HCT116 (cell line): ENCODE data around the gene SORCS2. TPM values are rescaled to one million over a fixed set of nuclear protein-coding genes. Genes with fewer than 3 reads are reported as not detected.

Experiments
- ATAC-seq: fragments of 200-7000 bp; cut with Tn5 transposase; 2 replicates; pipeline ENCODE4 v1.9.1; 2020; ENCODE audit warnings: mild to moderate bottlenecking, moderate library complexity
- BruUV-seq: library from RNA; stranded (reverse); fragments of 400-500 nt; replicated peaks from 2 replicates; lab custom pipeline; 2021; lab: Mats Ljungman, UMichigan
- CTCF ChIA-PET: fragments of 300-600 bp; sonication (Branson Sonifier 250); formaldehyde crosslinking; loops from one replicate; lab custom pipeline; 2021; ENCODE audit warnings: antibody characterized with exemption; lab: Charles Lee
- POLR2A ChIA-PET: fragments of 300-600, 350-600 bp; sonication (Branson Sonifier 250); formaldehyde crosslinking; loops from one replicate; lab custom pipeline; 2021; ENCODE audit warnings: antibody characterized with exemption; lab: Charles Lee
- RAD21 ChIA-PET, 2 experiments: fragments of 300-600 bp; sonication (Branson Sonifier 250); formaldehyde crosslinking; loops; one replicate each; lab custom pipeline; 2023; ENCODE audit warnings: low total read pairs in 2 of 2; ENCODE audit not compliant: uncharacterized antibody in 2 of 2, unreplicated experiment in 2 of 2, low non-redundant PET in 1 of 2; lab: Charles Lee
- DNase-seq: peaks from one replicate; pipeline ENCODE4 v3.0.0-alpha.2; 2010; ENCODE audit warnings: low read depth, low spot score
- H2AFZ ChIP-seq: fragments of 200-600 bp; shearing (Covaris generic), sonication (generic); 2 replicates; pipeline ENCODE4 v1.6.1; 2017; ENCODE audit warnings: low read depth, mixed run types, mixed read lengths, antibody characterized with exemption, low read length; ENCODE audit not compliant: poor library complexity, severe bottlenecking
- H3K27ac ChIP-seq: 2 replicates; pipeline ENCODE4 v1.5.1; 2012; ENCODE audit warnings: low read depth, low read length
- H3K27me3 ChIP-seq: fragments of 200-600 bp; sonication (generic); 2 replicates; pipeline ENCODE4 v1.6.1; 2016; ENCODE audit warnings: mixed run types, low read length, mixed read lengths; ENCODE audit not compliant: insufficient read depth
- H3K36me3 ChIP-seq, 2 experiments: fragments of 200-500 bp in 1 of 2; fragments of 200-600 bp in 1 of 2; sonication (Bioruptor generic) in 1 of 2; sonication (generic) in 1 of 2; 2 replicates each; pipeline versions ENCODE4 v1.5.1 to v1.6.1; 2014 to 2016; ENCODE audit warnings: low read length in 2 of 2, inconsistent platforms in 1 of 2, mixed read lengths in 1 of 2, mixed run types in 1 of 2; ENCODE audit not compliant: insufficient read depth in 2 of 2, control insufficient read depth in 1 of 2
- H3K4me1 ChIP-seq, 2 experiments: fragments of 200-600 bp in 1 of 2; sonication (generic) in 1 of 2; 2 replicates each; pipeline versions ENCODE4 v1.5.1 to v1.6.1; 2012 to 2017; ENCODE audit warnings: low read length in 2 of 2, inconsistent platforms in 1 of 2, mild to moderate bottlenecking in 1 of 2, mixed read lengths in 1 of 2, mixed run types in 1 of 2, moderate library complexity in 1 of 2; ENCODE audit not compliant: insufficient read depth in 2 of 2, control insufficient read depth in 1 of 2
- H3K4me2 ChIP-seq: fragments of 200-600 bp; sonication (generic); 2 replicates; pipeline ENCODE4 v1.6.1; 2017; ENCODE audit warnings: mixed run types, low read length, mixed read lengths
- H3K4me3 ChIP-seq, 2 experiments: fragments of 200-600 bp in 1 of 2; sonication (generic) in 1 of 2; replicated peaks in 1 of 2; 2 replicates each; pipeline ENCODE4 v1.5.1; 2011 to 2016; ENCODE audit warnings: low read length in 2 of 2, control low read depth in 1 of 2, low read depth in 1 of 2, mild to moderate bottlenecking in 1 of 2, mixed read lengths in 1 of 2, mixed run types in 1 of 2
- H3K79me2 ChIP-seq: fragments of 200-600 bp; sonication (generic); 2 replicates; pipeline ENCODE4 v1.6.1; 2017; ENCODE audit warnings: mild to moderate bottlenecking, mixed run types, low read length, moderate library complexity, mixed read lengths; ENCODE audit not compliant: insufficient read depth
- H3K9ac ChIP-seq: fragments of 200-600 bp; sonication (generic); 2 replicates; pipeline ENCODE4 v1.6.1; 2016; ENCODE audit warnings: low read length, mixed read lengths
- H3K9me2 ChIP-seq: fragments of 200-600 bp; sonication (generic), shearing (Covaris generic); 2 replicates; pipeline ENCODE4 v1.6.1; 2017; ENCODE audit warnings: mixed run types, mild to moderate bottlenecking, moderate library complexity; ENCODE audit not compliant: insufficient read depth
- H3K9me3 ChIP-seq, 2 experiments: fragments of 200-500 bp in 1 of 2; fragments of 200-600 bp in 1 of 2; sonication (Bioruptor generic) in 1 of 2; sonication (generic) in 1 of 2; 2 replicates each; pipeline ENCODE4 v1.6.1; 2014 to 2017; ENCODE audit warnings: low read length in 2 of 2, mixed read lengths in 2 of 2, inconsistent platforms in 1 of 2, low read depth in 1 of 2, mild to moderate bottlenecking in 1 of 2, mixed run types in 1 of 2, moderate library complexity in 1 of 2; ENCODE audit not compliant: control insufficient read depth in 1 of 2, insufficient read depth in 1 of 2
- H4K20me1 ChIP-seq: fragments of 200-600 bp; sonication (generic), shearing (Covaris generic); 2 replicates; pipeline ENCODE4 v1.6.1; 2017; ENCODE audit warnings: mixed run types, mild to moderate bottlenecking, moderate library complexity; ENCODE audit not compliant: insufficient read depth
- EGR1 ChIP-seq: IDR thresholded peaks from 2 replicates; pipeline ENCODE4 v1.6.1; 2012; ENCODE audit warnings: low read depth
- ELF1 ChIP-seq: IDR thresholded peaks from 2 replicates; pipeline ENCODE4 v1.6.1; 2012; ENCODE audit warnings: low read depth, borderline replicate concordance
- EZH2 ChIP-seq: fragments of 200-600 bp; sonication (generic); IDR thresholded peaks from 2 replicates; pipeline ENCODE4 v1.6.1; 2017; ENCODE audit warnings: antibody characterized with exemption, mixed run types
- POLR2A ChIP-seq: IDR thresholded peaks from 2 replicates; pipeline ENCODE4 v1.7.0; 2011; ENCODE audit warnings: borderline replicate concordance; ENCODE audit not compliant: insufficient read depth, insufficient read length; ENCODE audit errors: extremely low read depth
- REST ChIP-seq: IDR thresholded peaks from 2 replicates; pipeline ENCODE4 v1.6.1; 2012; ENCODE audit warnings: low read depth
- SP1 ChIP-seq: IDR thresholded peaks from 2 replicates; pipeline ENCODE4 v1.6.1; 2012; ENCODE audit warnings: low read depth
- ZNF274 ChIP-seq: fragments of 200-500 bp; sonication (Bioruptor generic); IDR thresholded peaks from 2 replicates; pipeline ENCODE4 v1.6.1; 2014; ENCODE audit warnings: mild to moderate bottlenecking, low read depth, low read length, inconsistent platforms
- intact Hi-C: fragments of 100-400 bp; cut with micrococcal nuclease; formaldehyde crosslinking; loops from 2 replicates; pipeline ENCODE4 v1.10.0; 2022
- total RNA-seq: library from RNA; stranded (reverse); gene quantifications from one replicate; pipeline ENCODE4 v1.2.1, GENCODE V29; 2021; ENCODE audit not compliant: unreplicated experiment
- TF ChIP-seq, protein P1 (sequence below): IDR thresholded peaks from 2 replicates; pipeline ENCODE4 v1.6.1; 2012
- TF ChIP-seq, protein P2 (sequence below): IDR thresholded peaks from 2 replicates; pipeline ENCODE4 v1.6.1; 2011; ENCODE audit warnings: mild to moderate bottlenecking, low read length, moderate library complexity; ENCODE audit not compliant: insufficient replicate concordance; ENCODE audit errors: extremely low read depth

The SORCS2 gene
- total RNA-seq, 1 experiment from 2014 or later = 0.37 TPM

DNA sequence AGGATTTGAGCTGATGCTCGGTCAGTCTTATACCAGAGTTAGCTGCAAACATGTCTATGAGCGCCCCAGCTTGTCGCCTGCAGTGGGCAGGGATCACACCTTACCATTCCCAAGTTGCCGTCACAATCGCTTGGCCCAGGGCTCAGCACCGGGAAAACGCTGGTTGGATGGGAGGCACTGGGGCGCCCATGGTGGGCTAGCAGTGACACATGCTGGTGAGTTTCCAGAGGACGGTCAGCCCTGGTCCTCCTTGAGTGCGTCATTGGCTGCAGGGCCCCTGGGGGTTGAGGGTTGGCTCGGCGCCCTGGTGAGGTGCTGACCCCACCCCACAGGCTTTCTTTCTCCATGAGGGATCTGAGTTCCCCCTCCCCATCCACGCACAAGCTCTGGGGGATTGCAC, 50.4 kb downstream of the SORCS2 start (continued):
- TF ChIP-seq REST = no peak
- TF ChIP-seq, all 23 proteins: peak for 0

DNA sequence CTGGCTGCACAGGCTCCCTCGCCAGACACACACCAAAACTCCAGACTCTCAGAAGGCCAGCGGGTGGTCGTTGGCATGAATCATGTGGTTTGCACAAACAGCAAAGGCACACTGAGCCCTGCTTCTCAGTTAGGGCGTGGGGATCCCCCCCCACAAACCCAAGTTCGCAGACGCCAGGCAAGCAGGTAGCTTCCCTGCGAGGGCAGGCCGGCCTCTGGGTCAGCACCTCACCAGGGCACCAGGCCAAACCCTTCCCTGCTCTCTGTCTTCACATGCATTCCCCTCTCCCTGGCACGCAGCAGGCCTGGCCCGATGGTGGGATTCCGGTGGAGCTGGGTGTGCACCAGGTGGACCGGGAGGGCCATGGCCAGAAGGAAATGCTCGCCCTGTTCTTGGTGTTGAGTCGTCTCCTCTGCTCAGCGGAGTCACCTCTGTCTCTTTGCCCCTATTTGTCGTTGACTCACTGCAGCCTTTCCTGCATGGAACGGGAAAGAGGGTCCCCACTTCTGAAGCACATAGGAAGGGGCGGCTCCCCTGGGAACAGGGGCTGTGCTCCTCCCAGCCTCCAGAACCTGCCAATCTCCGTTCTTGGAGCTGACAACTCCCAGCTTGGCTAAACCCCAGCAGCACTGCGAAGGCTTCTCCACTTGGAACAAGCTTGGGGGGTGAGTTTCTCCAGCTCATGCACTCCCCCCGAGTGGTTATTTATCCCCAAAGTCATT, 51.4 kb downstream of the SORCS2 start:
- Histone ChIP-seq H3K36me3 (no peaks in the 10 kb centered on the region), H3K4me3 (no peak overlapping the region), H3K9ac (no peak overlapping the region), H3K9me2 (no peaks in the 10 kb centered on the region), H3K9me3 (peaks cover 0 to 3% of the 10 kb centered on the region in 2 experiments; a peak in 2 of 4 replicates), H3K27ac (no peak overlapping the region), H4K20me1 (no peaks in the 10 kb centered on the region), H3K4me2 (no peak overlapping the region), H3K79me2 (no peaks in the 10 kb centered on the region), H3K4me1 (no peaks in the 10 kb centered on the region), H2AFZ (no peak overlapping the region), H3K27me3 (no peaks in the 10 kb centered on the region)
- intact Hi-C loops = no loop called here
- no peak for TF ChIP-seq ELF1
- TF ChIP-seq EGR1 = no peak
- TF ChIP-seq ZNF274 = no peak
- no peak for TF ChIP-seq EZH2
- TF ChIP-seq, protein P1, sequence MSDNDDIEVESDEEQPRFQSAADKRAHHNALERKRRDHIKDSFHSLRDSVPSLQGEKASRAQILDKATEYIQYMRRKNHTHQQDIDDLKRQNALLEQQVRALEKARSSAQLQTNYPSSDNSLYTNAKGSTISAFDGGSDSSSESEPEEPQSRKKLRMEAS = no peak
- TF ChIP-seq REST = no peak
- no peak for TF ChIP-seq POLR2A
- TF ChIP-seq SP1 = no peak
- TF ChIP-seq, protein P2, sequence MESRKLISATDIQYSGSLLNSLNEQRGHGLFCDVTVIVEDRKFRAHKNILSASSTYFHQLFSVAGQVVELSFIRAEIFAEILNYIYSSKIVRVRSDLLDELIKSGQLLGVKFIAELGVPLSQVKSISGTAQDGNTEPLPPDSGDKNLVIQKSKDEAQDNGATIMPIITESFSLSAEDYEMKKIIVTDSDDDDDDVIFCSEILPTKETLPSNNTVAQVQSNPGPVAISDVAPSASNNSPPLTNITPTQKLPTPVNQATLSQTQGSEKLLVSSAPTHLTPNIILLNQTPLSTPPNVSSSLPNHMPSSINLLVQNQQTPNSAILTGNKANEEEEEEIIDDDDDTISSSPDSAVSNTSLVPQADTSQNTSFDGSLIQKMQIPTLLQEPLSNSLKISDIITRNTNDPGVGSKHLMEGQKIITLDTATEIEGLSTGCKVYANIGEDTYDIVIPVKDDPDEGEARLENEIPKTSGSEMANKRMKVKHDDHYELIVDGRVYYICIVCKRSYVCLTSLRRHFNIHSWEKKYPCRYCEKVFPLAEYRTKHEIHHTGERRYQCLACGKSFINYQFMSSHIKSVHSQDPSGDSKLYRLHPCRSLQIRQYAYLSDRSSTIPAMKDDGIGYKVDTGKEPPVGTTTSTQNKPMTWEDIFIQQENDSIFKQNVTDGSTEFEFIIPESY = no peak
- no peak for DNase-seq
- ChIA-PET POLR2A (no interaction called here), RAD21 (no interaction called here), CTCF (no interaction called here)
- no TSS peak for BruUV-seq
- no peak for ATAC-seq
